ENCODE data around the gene DPCD.

DNA sequence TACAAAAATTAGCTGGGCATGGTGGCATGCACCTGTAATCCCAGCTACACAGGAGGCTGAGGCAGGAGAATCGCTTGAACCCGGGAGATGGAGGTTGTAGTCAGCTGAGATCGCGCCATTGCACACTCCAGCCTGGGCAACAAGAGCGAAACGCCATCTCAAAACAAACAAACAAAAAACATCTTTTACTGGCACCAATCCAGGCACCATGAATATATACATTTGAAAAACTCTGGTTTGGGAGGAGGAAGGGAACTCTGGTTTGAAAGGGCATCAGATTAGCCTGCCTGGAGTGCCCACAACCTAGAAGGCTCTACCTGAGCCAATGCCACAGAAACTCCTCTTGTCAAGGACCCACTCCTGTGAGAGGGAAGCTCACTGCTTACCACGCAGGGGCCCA is 16.0 kb upstream of the DPCD start:
- no peak for TF ChIP-seq RAD21 (IDR thresholded peaks at IDR 0.05)
- TF ChIP-seq JUND (IDR thresholded peaks at IDR 0.05), result no peak
- TF ChIP-seq, protein P1, sequence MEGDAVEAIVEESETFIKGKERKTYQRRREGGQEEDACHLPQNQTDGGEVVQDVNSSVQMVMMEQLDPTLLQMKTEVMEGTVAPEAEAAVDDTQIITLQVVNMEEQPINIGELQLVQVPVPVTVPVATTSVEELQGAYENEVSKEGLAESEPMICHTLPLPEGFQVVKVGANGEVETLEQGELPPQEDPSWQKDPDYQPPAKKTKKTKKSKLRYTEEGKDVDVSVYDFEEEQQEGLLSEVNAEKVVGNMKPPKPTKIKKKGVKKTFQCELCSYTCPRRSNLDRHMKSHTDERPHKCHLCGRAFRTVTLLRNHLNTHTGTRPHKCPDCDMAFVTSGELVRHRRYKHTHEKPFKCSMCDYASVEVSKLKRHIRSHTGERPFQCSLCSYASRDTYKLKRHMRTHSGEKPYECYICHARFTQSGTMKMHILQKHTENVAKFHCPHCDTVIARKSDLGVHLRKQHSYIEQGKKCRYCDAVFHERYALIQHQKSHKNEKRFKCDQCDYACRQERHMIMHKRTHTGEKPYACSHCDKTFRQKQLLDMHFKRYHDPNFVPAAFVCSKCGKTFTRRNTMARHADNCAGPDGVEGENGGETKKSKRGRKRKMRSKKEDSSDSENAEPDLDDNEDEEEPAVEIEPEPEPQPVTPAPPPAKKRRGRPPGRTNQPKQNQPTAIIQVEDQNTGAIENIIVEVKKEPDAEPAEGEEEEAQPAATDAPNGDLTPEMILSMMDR (IDR thresholded peaks at IDR 0.05; ENCODE audit: low read depth, low read length, missing input control), result no peak
- TF ChIP-seq SP1 (IDR thresholded peaks at IDR 0.05), result no peak
- TF ChIP-seq, protein P2, sequence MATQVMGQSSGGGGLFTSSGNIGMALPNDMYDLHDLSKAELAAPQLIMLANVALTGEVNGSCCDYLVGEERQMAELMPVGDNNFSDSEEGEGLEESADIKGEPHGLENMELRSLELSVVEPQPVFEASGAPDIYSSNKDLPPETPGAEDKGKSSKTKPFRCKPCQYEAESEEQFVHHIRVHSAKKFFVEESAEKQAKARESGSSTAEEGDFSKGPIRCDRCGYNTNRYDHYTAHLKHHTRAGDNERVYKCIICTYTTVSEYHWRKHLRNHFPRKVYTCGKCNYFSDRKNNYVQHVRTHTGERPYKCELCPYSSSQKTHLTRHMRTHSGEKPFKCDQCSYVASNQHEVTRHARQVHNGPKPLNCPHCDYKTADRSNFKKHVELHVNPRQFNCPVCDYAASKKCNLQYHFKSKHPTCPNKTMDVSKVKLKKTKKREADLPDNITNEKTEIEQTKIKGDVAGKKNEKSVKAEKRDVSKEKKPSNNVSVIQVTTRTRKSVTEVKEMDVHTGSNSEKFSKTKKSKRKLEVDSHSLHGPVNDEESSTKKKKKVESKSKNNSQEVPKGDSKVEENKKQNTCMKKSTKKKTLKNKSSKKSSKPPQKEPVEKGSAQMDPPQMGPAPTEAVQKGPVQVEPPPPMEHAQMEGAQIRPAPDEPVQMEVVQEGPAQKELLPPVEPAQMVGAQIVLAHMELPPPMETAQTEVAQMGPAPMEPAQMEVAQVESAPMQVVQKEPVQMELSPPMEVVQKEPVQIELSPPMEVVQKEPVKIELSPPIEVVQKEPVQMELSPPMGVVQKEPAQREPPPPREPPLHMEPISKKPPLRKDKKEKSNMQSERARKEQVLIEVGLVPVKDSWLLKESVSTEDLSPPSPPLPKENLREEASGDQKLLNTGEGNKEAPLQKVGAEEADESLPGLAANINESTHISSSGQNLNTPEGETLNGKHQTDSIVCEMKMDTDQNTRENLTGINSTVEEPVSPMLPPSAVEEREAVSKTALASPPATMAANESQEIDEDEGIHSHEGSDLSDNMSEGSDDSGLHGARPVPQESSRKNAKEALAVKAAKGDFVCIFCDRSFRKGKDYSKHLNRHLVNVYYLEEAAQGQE (IDR thresholded peaks at IDR 0.05), result no peak

All from liver (tissue), 3 donors.